Esophagus squamous epithelium (tissue), 4 donors: ENCODE results near the gene TNFSF8.

ENCODE experiments used
- POLR2A ChIP-seq, 4 donors: fragments of 450-650 bp; IDR thresholded peaks; one replicate each; pipeline ENCODE4 v1.6.1; 2017; ENCODE audit warnings: antibody characterized with exemption in 4 of 4, mild to moderate bottlenecking in 4 of 4, moderate library complexity in 3 of 4
- TF ChIP-seq, protein P1 (sequence below), 6 experiments: fragments of 450-650 bp in 4 of 6; fragments of 200-600 bp in 2 of 6; sonication (generic) in 2 of 6; IDR thresholded peaks; one replicate each; pipeline ENCODE4 v1.5.1; 2016 to 2019; ENCODE audit warnings: antibody characterized with exemption in 6 of 6, mild to moderate bottlenecking in 4 of 6, moderate library complexity in 4 of 6

DNA sequence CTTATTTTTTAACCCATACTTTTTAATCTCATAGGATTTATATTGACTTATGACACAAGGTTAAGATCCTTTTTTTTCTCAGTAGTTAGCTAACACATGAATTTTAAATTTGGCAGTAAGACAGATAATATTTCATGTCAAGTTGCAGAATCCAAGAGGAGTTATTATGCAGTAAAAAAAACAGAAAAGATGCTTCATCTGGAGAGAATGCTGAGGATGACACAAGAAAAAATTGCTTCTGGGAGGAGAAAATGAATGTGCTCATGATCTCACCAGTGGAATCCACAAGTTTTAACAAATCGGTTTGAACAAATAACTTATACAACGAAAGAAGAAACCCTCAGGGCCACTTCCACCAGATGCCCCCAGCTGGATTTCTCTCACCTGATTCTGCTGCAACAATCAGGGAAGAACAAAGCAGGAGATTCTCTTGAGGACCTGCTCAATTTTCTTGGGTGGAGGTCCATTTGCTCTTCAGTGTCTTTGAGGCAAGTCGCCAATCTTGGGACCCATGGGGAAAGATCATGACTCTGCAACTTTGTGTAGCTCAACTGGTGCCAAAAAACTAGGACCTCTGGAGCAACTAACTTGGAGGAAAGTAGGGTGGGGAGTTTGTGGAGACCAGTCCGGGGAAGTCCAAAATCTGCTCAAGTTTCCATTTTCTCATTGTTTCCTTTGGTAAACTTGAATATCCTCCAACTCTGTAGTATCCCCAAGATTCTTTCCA lies 74.0 kb downstream of the TNFSF8 start:
- TF ChIP-seq POLR2A (IDR thresholded peaks at IDR 0.05) = no peak
- TF ChIP-seq, protein P1, sequence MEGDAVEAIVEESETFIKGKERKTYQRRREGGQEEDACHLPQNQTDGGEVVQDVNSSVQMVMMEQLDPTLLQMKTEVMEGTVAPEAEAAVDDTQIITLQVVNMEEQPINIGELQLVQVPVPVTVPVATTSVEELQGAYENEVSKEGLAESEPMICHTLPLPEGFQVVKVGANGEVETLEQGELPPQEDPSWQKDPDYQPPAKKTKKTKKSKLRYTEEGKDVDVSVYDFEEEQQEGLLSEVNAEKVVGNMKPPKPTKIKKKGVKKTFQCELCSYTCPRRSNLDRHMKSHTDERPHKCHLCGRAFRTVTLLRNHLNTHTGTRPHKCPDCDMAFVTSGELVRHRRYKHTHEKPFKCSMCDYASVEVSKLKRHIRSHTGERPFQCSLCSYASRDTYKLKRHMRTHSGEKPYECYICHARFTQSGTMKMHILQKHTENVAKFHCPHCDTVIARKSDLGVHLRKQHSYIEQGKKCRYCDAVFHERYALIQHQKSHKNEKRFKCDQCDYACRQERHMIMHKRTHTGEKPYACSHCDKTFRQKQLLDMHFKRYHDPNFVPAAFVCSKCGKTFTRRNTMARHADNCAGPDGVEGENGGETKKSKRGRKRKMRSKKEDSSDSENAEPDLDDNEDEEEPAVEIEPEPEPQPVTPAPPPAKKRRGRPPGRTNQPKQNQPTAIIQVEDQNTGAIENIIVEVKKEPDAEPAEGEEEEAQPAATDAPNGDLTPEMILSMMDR (IDR thresholded peaks at IDR 0.05) = no peak
